GM18909 (cell line): ENCODE measurements around the gene OGFOD3.

Experiments
- ATAC-seq: cut with Tn5 transposase; IDR thresholded peaks from one replicate; pipeline ENCODE4 v1.9.1; 2021; ENCODE audit warnings: mild to moderate bottlenecking; ENCODE audit not compliant: unreplicated experiment, poor library complexity

Gene OGFOD3

GRCh38 chr17:82449131-82449882, 30.9 kb upstream of the OGFOD3 start:
- ATAC-seq, result peak; percentile 66

GRCh38 chr17:82447876-82448275, 29.5 kb upstream of the OGFOD3 start:
- ATAC-seq, result no peak

GRCh38 chr17:82446649-82447048, 28.3 kb upstream of the OGFOD3 start:
- no peak for ATAC-seq

GRCh38 chr17:82446124-82446523, 27.7 kb upstream of the OGFOD3 start:
- ATAC-seq, result no peak

GRCh38 chr17:82445542-82445941, 27.2 kb upstream of the OGFOD3 start:
- ATAC-seq, result no peak

- no peak for ATAC-seq
These were observed 26.6 kb upstream of the OGFOD3 start for GRCh38 chr17:82444941-82445521.

- no peak for ATAC-seq
These were observed 26.0 kb upstream of the OGFOD3 start for GRCh38 chr17:82444284-82444893.

- ATAC-seq, result no peak
These were observed 25.3 kb upstream of the OGFOD3 start for GRCh38 chr17:82443465-82444283.

- no peak for ATAC-seq
These were observed 24.5 kb upstream of the OGFOD3 start for GRCh38 chr17:82442643-82443464.

GRCh38 chr17:82441691-82442487, 23.5 kb upstream of the OGFOD3 start:
- ATAC-seq, result no peak

- no peak for ATAC-seq
These were observed 22.7 kb upstream of the OGFOD3 start for GRCh38 chr17:82440991-82441627.

- ATAC-seq, result no peak
These were observed 22.1 kb upstream of the OGFOD3 start for GRCh38 chr17:82440469-82440981.

GRCh38 chr17:82439829-82440365, 21.5 kb upstream of the OGFOD3 start:
- ATAC-seq, result no peak

GRCh38 chr17:82439194-82439828, 20.9 kb upstream of the OGFOD3 start:
- no peak for ATAC-seq

- ATAC-seq, result no peak
These were observed 20.2 kb upstream of the OGFOD3 start for GRCh38 chr17:82438401-82439193.

GRCh38 chr17:82437325-82437668, 18.9 kb upstream of the OGFOD3 start:
- no peak for ATAC-seq
